ENCODE measurements around the gene ERBB4. TPM values are rescaled to one million over a fixed set of nuclear protein-coding genes. Genes with fewer than 3 reads are reported as not detected.

The ERBB4 gene
- total RNA-seq, 4 donors from 2014 or later = 1.6 to 5.7 (median 3.5) TPM

DNA sequence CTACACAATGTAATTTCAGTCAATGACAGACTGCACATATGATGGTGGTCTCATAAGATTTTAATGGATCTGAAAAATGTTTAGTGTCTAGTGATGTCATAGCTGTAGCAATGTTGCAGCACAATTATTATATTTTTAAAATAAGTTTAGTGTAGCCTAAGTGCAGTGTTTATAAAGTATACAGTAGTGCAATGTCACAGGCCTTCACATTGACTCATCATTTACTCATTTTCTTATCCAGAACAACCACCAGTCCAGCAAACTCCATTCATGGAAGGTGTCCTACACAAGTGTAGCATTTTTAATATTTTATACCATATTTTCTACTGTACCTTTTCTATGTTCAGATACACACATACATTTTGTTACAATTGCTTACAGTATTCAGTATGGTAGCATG, 663.1 kb downstream of the ERBB4 start:
- no peak for DNase-seq
- Histone ChIP-seq H3K27me3 (no peaks in the 10 kb centered on the region), H3K36me3 (no peaks in the 10 kb centered on the region), H3K27ac (no peak overlapping the region), H3K4me1 (no peaks in the 10 kb centered on the region), H3K9me3 (no peaks in the 10 kb centered on the region), H3K4me3 (no peak overlapping the region)
- intact Hi-C loops (cut with DNase I; ENCODE audit: low total_unique reads) = loop anchor here (10.0 kb wide), 1 partner anchor 669 kb away; no protein-coding TSS in a partner anchor
- no peak for TF ChIP-seq POLR2A (IDR thresholded peaks at IDR 0.05)
- TF ChIP-seq, protein P1, sequence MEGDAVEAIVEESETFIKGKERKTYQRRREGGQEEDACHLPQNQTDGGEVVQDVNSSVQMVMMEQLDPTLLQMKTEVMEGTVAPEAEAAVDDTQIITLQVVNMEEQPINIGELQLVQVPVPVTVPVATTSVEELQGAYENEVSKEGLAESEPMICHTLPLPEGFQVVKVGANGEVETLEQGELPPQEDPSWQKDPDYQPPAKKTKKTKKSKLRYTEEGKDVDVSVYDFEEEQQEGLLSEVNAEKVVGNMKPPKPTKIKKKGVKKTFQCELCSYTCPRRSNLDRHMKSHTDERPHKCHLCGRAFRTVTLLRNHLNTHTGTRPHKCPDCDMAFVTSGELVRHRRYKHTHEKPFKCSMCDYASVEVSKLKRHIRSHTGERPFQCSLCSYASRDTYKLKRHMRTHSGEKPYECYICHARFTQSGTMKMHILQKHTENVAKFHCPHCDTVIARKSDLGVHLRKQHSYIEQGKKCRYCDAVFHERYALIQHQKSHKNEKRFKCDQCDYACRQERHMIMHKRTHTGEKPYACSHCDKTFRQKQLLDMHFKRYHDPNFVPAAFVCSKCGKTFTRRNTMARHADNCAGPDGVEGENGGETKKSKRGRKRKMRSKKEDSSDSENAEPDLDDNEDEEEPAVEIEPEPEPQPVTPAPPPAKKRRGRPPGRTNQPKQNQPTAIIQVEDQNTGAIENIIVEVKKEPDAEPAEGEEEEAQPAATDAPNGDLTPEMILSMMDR (IDR thresholded peaks at IDR 0.05 in 4 of 5, conservative IDR thresholded peaks at IDR 0.05 in 1 of 5) = no peak
- no peak for ATAC-seq
- in situ Hi-C loops (cut with MboI; ENCODE audit: low sequenced_read_pairs in 4 of 4) = loop anchor here in 1 of 4 donors (25.0 kb wide), 1 partner anchor 662 kb away; the partner anchor contains the start of gene ERBB4

DNA sequence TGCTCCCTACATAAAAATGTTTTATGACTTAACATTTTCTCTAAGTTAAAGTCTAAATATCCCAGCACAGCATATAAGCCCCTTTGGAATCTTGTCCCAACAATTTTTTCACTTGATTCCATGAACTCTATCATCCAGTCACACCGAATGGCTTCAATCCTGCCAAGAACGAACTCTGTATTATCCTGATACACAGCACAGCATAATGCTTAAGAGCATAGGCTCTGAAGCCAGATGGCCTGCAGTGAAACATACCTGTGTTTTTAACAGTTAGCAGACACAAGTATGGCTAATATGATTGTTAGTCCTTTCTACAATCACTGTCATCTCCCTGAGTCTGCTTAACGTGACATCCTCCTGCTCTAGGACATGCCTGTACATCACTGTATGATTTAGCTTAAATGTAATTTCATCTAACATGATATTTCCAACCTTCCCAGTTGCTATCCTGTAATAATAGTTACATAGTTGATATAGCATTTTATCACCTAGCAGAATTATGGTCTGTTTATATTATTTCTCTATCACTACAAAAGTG, 669.5 kb downstream of the ERBB4 start:
- no peak overlapping the region for H3K4me3 ChIP-seq
- no peaks in the 10 kb centered on the region for H3K36me3 ChIP-seq
- H3K27me3 ChIP-seq = no peaks in the 10 kb centered on the region
- no peak overlapping the region for H3K27ac ChIP-seq
- H3K4me1 ChIP-seq = no peaks in the 10 kb centered on the region
- in situ Hi-C loops (cut with MboI; ENCODE audit: low sequenced_read_pairs in 4 of 4) (no loop called here), intact Hi-C loops (cut with DNase I; ENCODE audit: low total_unique reads) (no loop called here)
- DNase-seq (no peak), ATAC-seq (no peak)
- no peaks in the 10 kb centered on the region for H3K9me3 ChIP-seq
- TF ChIP-seq POLR2A (IDR thresholded peaks at IDR 0.05) = no peak
- TF ChIP-seq, protein P1 (IDR thresholded peaks at IDR 0.05 in 4 of 5, conservative IDR thresholded peaks at IDR 0.05 in 1 of 5) = no peak

DNA sequence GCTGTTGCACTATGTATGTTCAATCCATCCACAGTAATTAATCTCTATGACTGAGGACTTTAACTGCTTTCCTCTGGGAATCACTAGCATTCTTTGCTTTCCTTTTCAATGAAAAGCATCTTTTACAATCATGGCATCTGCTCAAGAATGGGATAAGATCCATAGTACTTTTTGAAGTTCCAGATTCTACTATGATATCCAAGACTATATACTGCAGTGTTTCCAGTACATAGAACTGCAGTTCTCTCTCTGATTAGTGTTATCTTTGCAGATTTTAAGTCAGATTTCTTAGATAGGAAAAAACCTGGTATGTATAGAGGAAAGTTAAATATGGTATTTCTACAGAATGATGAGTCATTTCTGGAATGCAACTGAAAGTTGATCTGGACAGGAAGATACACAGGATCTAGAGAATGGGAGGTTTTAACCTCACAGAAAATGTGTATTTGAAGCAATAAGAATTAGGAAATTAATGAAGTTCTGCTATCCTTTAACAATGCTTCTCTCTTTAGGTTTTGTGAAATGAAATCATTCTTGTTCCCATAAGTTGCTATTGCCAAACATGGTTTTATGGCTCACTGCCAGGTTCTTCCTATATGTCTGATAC, 670.7 kb downstream of the ERBB4 start:
- H3K27me3 ChIP-seq = no peaks in the 10 kb centered on the region
- TF ChIP-seq, protein P1 (IDR thresholded peaks at IDR 0.05 in 4 of 5, conservative IDR thresholded peaks at IDR 0.05 in 1 of 5) = no peak
- no peak for TF ChIP-seq POLR2A (IDR thresholded peaks at IDR 0.05)
- H3K9me3 ChIP-seq = no peaks in the 10 kb centered on the region
- no peaks in the 10 kb centered on the region for H3K36me3 ChIP-seq
- intact Hi-C loops (cut with DNase I; ENCODE audit: low total_unique reads) (no loop called here), in situ Hi-C loops (cut with MboI; ENCODE audit: low sequenced_read_pairs in 4 of 4) (no loop called here)
- no peak for ATAC-seq
- H3K27ac ChIP-seq = no peak overlapping the region
- H3K4me1 ChIP-seq = no peaks in the 10 kb centered on the region
- DNase-seq = no peak
- no peak overlapping the region for H3K4me3 ChIP-seq

DNA sequence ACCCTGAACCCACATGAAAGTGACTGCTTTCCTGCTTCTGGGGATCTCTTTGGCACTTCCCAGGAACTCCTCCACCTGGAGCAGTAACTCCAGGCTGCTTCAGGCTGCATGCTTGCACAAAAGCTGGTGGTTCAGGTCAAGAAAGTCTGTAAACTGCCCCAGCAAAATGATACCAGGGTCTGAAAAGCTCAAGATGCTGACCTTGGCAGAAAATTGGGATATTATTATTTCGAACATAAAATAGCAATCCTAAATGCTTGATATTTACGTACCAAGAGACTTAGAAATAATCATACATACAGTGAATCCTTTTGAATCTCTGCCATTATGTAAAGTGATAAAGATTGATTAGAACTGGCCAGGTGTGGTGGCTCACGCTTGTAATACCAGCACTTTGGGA, 674.3 kb downstream of the ERBB4 start:
- Histone ChIP-seq H3K9me3 (no peaks in the 10 kb centered on the region), H3K36me3 (no peaks in the 10 kb centered on the region), H3K27me3 (no peaks in the 10 kb centered on the region), H3K4me1 (no peaks in the 10 kb centered on the region), H3K27ac (no peak overlapping the region), H3K4me3 (no peak overlapping the region)
- TF ChIP-seq, protein P1 (IDR thresholded peaks at IDR 0.05 in 4 of 5, conservative IDR thresholded peaks at IDR 0.05 in 1 of 5) = no peak
- no peak for TF ChIP-seq POLR2A (IDR thresholded peaks at IDR 0.05)
- ATAC-seq (no peak), DNase-seq (no peak)
- in situ Hi-C loops (cut with MboI; ENCODE audit: low sequenced_read_pairs in 4 of 4) = no loop called here
- intact Hi-C loops (cut with DNase I; ENCODE audit: low total_unique reads) = no loop called here

Measured in gastrocnemius medialis (tissue), 4 donors.